GM23338 (cell line): ENCODE data around the gene ADAP1. TPM values are rescaled to one million over a fixed set of nuclear protein-coding genes. Genes with fewer than 3 reads are reported as not detected.

Experiments used
- ATAC-seq: fragments of 200-7000 bp; cut with Tn5 transposase; 3 replicates; pipeline ENCODE4 v1.9.1; 2020
- DNase-seq: peaks from one replicate; pipeline ENCODE4 v3.0.0-alpha.2; 2015; ENCODE audit warnings: low spot score
- H2AFZ ChIP-seq: fragments of 200-600 bp; sonication (generic); 2 replicates; pipeline ENCODE4 v1.8.0; 2016; ENCODE audit warnings: antibody characterized with exemption, mild to moderate bottlenecking, moderate library complexity
- H3F3A ChIP-seq: fragments of 200-600 bp; sonication (generic); replicated peaks from 2 replicates; pipeline ENCODE4 v1.8.0; 2017; ENCODE audit warnings: antibody characterized with exemption, mixed run types, low read depth
- H3K27ac ChIP-seq: fragments of 200-600 bp; sonication (generic); 2 replicates; pipeline ENCODE4 v1.6.1; 2016; ENCODE audit warnings: low read depth
- H3K27me3 ChIP-seq: fragments of 200-600 bp; sonication (generic); 2 replicates; pipeline ENCODE4 v1.8.0; 2016; ENCODE audit warnings: mild to moderate bottlenecking, mixed run types, moderate library complexity; ENCODE audit not compliant: insufficient read depth
- H3K36me3 ChIP-seq: fragments of 200-600 bp; sonication (generic); 2 replicates; pipeline ENCODE4 v1.8.0; 2016; ENCODE audit warnings: mild to moderate bottlenecking; ENCODE audit not compliant: insufficient read depth
- H3K4me1 ChIP-seq: fragments of 200-600 bp; sonication (generic); 2 replicates; pipeline ENCODE4 v1.8.0; 2016; ENCODE audit warnings: mild to moderate bottlenecking, moderate library complexity; ENCODE audit not compliant: insufficient read depth
- H3K4me2 ChIP-seq: fragments of 200-600 bp; sonication (generic); 2 replicates; pipeline ENCODE4 v1.7.1; 2017; ENCODE audit warnings: mixed run types
- H3K4me3 ChIP-seq: fragments of 200-600 bp; sonication (generic); 2 replicates; pipeline ENCODE4 v1.6.1; 2016; ENCODE audit warnings: mixed run types
- H3K79me2 ChIP-seq: fragments of 200-600 bp; sonication (generic); replicated peaks from 2 replicates; pipeline ENCODE4 v1.8.0; 2017; ENCODE audit warnings: mild to moderate bottlenecking; ENCODE audit not compliant: insufficient read depth
- H3K9me2 ChIP-seq: fragments of 200-600 bp; sonication (generic); 2 replicates; pipeline ENCODE4 v1.8.0; 2017; ENCODE audit not compliant: insufficient read depth
- H4K20me1 ChIP-seq: fragments of 200-600 bp; sonication (generic); replicated peaks from 2 replicates; pipeline ENCODE4 v1.8.0; 2017; ENCODE audit warnings: mild to moderate bottlenecking; ENCODE audit not compliant: insufficient read depth
- H3K27ac Mint-ChIP-seq: 2 replicates; pipeline ENCODE4 v1.8.0; 2020; ENCODE audit warnings: inconsistent platforms, mild to moderate bottlenecking, moderate library complexity, mixed read lengths
- H3K27me3 Mint-ChIP-seq: 3 replicates; pipeline ENCODE4 v1.8.0; 2022; ENCODE audit warnings: low read depth, mild to moderate bottlenecking, moderate library complexity, mixed read lengths, inconsistent platforms; ENCODE audit not compliant: insufficient read depth, poor library complexity
- H3K36me3 Mint-ChIP-seq: 3 replicates; pipeline ENCODE4 v1.8.0; 2021; ENCODE audit warnings: low read depth, mild to moderate bottlenecking, inconsistent platforms, moderate library complexity, mixed read lengths
- H3K4me1 Mint-ChIP-seq: 3 replicates; pipeline ENCODE4 v1.8.0; 2020; ENCODE audit warnings: mild to moderate bottlenecking, inconsistent platforms, mixed read lengths
- H3K4me3 Mint-ChIP-seq: 3 replicates; pipeline ENCODE4 v1.8.0; 2021; ENCODE audit warnings: moderate library complexity, mild to moderate bottlenecking, inconsistent platforms, mixed read lengths
- H3K9me3 Mint-ChIP-seq: 3 replicates; pipeline ENCODE4 v1.8.0; 2020; ENCODE audit warnings: moderate library complexity, mild to moderate bottlenecking, inconsistent platforms, mixed read lengths
- CTCF ChIP-seq, 2 experiments: fragments of 200-600 bp in 1 of 2; sonication (generic) in 1 of 2; conservative IDR thresholded peaks; 2 replicates each; pipeline versions ENCODE4 v1.5.1 to v1.6.1; 2016 to 2017; ENCODE audit warnings: antibody characterized with exemption in 2 of 2, low read depth in 2 of 2, mild to moderate bottlenecking in 2 of 2, moderate library complexity in 1 of 2
- EZH2 ChIP-seq: fragments of 200-600 bp; sonication (generic); IDR thresholded peaks from one replicate; pipeline ENCODE4 v1.8.0; 2017; ENCODE audit warnings: antibody characterized with exemption, mild to moderate bottlenecking, low read depth; ENCODE audit not compliant: unreplicated experiment
- EZH2phosphoT487 ChIP-seq: fragments of 200-600 bp; sonication (generic); IDR thresholded peaks from one replicate; pipeline ENCODE4 v1.8.1; 2018; ENCODE audit warnings: antibody characterized with exemption; ENCODE audit not compliant: unreplicated experiment
- JUNB ChIP-seq: IDR thresholded peaks from one replicate; pipeline ENCODE4 v1.6.1; 2016; ENCODE audit warnings: antibody characterized with exemption; ENCODE audit not compliant: unreplicated experiment
- NANOG ChIP-seq: IDR thresholded peaks from 2 replicates; pipeline ENCODE4 v1.6.1; 2016; ENCODE audit warnings: antibody characterized with exemption, borderline replicate concordance
- ZNF114 ChIP-seq: fragments of 250-450 bp; sonication (Bioruptor Pico); IDR thresholded peaks from 2 replicates; pipeline ENCODE4 v1.5.0; 2020; ENCODE audit warnings: mild to moderate bottlenecking, moderate library complexity
- ZNF462 ChIP-seq: fragments of 250-450 bp; sonication (Bioruptor Pico); IDR thresholded peaks from 2 replicates; pipeline ENCODE4 v1.5.0; 2020; ENCODE audit warnings: mild to moderate bottlenecking, moderate library complexity
- polyA plus RNA-seq: library from polyadenylated mRNA; unstranded; fragments of >200 nt; fragmentation: Nextera tagmentation; extraction: Ambion mirVana; gene quantifications from 2 replicates; pipeline ENCODE4 v1.2.1, GENCODE V29; 2016
- total RNA-seq: library from RNA; depleted of rRNA; stranded (reverse); fragments of >200 nt; shearing (Covaris generic); gene quantifications from 2 replicates; pipeline ENCODE4 v1.2.3, GENCODE V29; 2014

Gene ADAP1
- total and polyA plus RNA-seq, 2 experiments from 2014 or later = 2.2 to 9.6 TPM

- H3K36me3 Mint-ChIP-seq = peaks cover 11% of the 10 kb centered on the region
- H3K27ac Mint-ChIP-seq = no peak overlapping the region
- H3K4me3 ChIP-seq = no peak overlapping the region
- H3K36me3 ChIP-seq = peaks cover 15% of the 10 kb centered on the region
- H3K79me2 ChIP-seq = peaks cover 31% of the 10 kb centered on the region
- peaks cover 2% of the 10 kb centered on the region for H3K27me3 Mint-ChIP-seq
- H3K27ac ChIP-seq = no peak overlapping the region
- H3K9me2 ChIP-seq = no peaks in the 10 kb centered on the region
- no peak overlapping the region for H3K4me2 ChIP-seq
- DNase-seq (no peak), ATAC-seq (no peak)
- H3F3A ChIP-seq = peaks cover 12% of the 10 kb centered on the region; the same call in 1 of the 2 replicates
- TF ChIP-seq JUNB (no peak), EZH2 (no peak), CTCF (conservative IDR thresholded peaks at IDR 0.05; ENCODE audit: low read depth in 2 of 2) (no peak), EZH2phosphoT487 (no peak), NANOG (no peak), ZNF114 (CRISPR knock-in tag) (no peak), ZNF462 (CRISPR knock-in tag) (no peak)
- peaks cover 2% of the 10 kb centered on the region; the same call in 2 of the 3 replicates for H3K4me1 Mint-ChIP-seq
- peaks cover 9% of the 10 kb centered on the region; the same call in 1 of the 2 replicates for H3K4me1 ChIP-seq
- H3K4me3 Mint-ChIP-seq = no peak overlapping the region
- no peaks in the 10 kb centered on the region for H3K27me3 ChIP-seq
- no peaks in the 10 kb centered on the region; the same call in 2 of the 3 replicates for H3K9me3 Mint-ChIP-seq
- no peak overlapping the region for H2AFZ ChIP-seq
- peaks cover 20% of the 10 kb centered on the region for H4K20me1 ChIP-seq
Observed at GRCh38 chr7:976901-977325, 22.4 kb upstream of the ADAP1 start.
